Measurements from ENCODE around the gene ERI2. TPM values are rescaled to one million over a fixed set of nuclear protein-coding genes. Genes with fewer than 3 reads are reported as not detected.

Gene ERI2, protein sequence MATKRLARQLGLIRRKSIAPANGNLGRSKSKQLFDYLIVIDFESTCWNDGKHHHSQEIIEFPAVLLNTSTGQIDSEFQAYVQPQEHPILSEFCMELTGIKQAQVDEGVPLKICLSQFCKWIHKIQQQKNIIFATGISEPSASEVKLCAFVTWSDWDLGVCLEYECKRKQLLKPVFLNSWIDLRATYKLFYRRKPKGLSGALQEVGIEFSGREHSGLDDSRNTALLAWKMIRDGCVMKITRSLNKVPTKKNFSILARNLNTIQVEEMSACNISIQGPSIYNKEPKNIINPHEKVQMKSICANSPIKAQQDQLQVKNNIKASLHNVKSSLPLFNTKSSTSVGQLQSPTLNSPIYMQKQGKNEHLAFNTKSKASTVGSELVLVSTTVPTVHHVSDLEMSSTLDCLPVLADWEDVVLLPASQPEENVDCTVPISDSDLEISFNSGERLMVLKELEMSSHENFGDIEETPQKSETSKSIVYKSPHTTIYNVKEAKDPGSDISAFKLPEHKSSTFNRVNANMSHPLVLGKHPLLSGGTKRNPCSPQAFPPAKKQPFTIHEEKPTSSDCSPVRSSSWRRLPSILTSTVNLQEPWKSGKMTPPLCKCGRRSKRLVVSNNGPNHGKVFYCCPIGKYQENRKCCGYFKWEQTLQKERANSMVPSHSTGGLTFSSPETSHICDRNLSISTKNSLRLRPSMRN
- total RNA-seq = 14.1 and 16.9 TPM in 2 replicates

DNA sequence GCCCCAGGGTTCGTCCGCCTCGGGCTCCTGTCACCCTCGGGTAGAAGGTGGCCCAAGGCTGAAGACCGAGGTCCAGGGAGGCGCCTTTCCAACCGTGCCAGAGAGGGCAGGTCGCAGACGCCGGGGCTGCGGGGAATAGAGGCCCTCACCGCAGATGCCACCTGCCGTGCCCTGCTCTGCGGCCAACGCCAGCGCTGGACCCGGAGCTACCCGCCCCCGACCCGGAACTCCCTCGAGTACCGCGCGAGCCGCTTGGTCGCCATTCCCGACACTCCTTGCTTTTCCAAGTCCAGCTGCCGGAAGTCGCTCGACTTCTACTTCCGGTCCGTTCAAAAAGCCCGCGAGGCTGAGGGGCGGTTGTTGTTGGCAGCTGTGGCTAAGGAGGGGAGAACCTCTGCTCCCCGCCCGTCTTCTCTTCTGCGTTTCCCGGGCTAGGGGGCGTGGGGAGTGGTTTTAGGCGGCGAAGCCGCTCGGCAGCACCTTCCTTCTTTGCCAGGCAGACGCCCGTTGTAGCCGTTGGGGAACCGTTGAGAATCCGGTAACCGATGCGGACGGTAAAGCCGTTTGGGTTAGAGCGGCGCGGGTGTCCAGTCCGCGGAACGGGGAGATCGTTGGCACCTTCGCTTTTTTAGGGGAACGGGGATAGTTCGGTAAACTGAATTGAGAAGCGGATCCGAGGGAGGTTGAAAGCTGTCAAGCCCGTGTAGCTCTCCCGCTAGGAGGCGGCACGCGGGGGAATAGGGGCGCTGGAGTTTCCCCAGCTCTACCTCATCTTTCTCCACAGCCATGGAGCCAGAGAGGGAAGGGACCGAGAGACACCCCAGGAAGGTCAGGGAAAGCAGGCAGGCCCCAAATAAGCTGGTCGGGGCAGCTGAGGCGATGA lies at the start of gene ERI2, which contains the start of gene REXO5:
ERI2 (minus strand) TSS at position 305 of the 883 bp plus-strand sequence; CDS start at position 263, 42 bp downstream.
REXO5 (plus strand) TSS at position 360 of the 883 bp plus-strand sequence; CDS start at position 787, 427 bp downstream.

GRCh38 chr16:20763461-20764232 lies 42.6 kb downstream of the ERI2 start, which contains the start of gene ACSM3:
ACSM3 (plus strand) TSS chr16:20764014; CDS start chr16:20770035, 6,021 bp downstream.

Other genes with a start within 250 kb of the ERI2 start
- not detected in 2 replicates for gene ACSM2B, start 230.1 kb downstream of the ERI2 start, total RNA-seq
- gene ACSM1, start 108.8 kb downstream of the ERI2 start, total RNA-seq = not detected in 2 replicates
- gene THUMPD1, start 64.7 kb downstream of the ERI2 start, total RNA-seq = 85.1 and 118 TPM in 2 replicates
- 0.61 and 5.2 TPM in 2 replicates for gene ACSM3, start 42.5 kb downstream of the ERI2 start, total RNA-seq
- 2.9 and 9.1 TPM in 2 replicates for gene REXO5, start 55 bp upstream of the ERI2 start, total RNA-seq
- 41.6 and 74.0 TPM in 2 replicates for gene DCUN1D3, start 93.9 kb upstream of the ERI2 start, total RNA-seq
- 58.1 and 154 TPM in 2 replicates for gene LYRM1, start 94.3 kb upstream of the ERI2 start, total RNA-seq

Data from epithelial cell of umbilical artery (primary cell).